A673 (cell line): ENCODE data around the gene KCNQ2. TPM values are rescaled to one million over a fixed set of nuclear protein-coding genes. Genes with fewer than 3 reads are reported as not detected.

Experiments
- BruUV-seq: library from RNA; stranded (reverse); fragments of 400-500 nt; replicated peaks from 2 replicates; lab custom pipeline; 2021; lab: Mats Ljungman, UMichigan
- CTCF ChIA-PET: fragments of 300-600 bp; sonication (Branson Sonifier 250); formaldehyde crosslinking; loops from one replicate; lab custom pipeline; 2022; ENCODE audit warnings: antibody characterized with exemption; lab: Charles Lee
- POLR2A ChIA-PET: fragments of 300-600 bp; sonication (Branson Sonifier 250); formaldehyde crosslinking; loops from one replicate; lab custom pipeline; 2022; ENCODE audit warnings: antibody characterized with exemption; ENCODE audit not compliant: low non-redundant PET; lab: Charles Lee
- DNase-seq: peaks from one replicate; pipeline ENCODE4 v3.0.0-alpha.2; 2015; ENCODE audit warnings: low spot score
- H3K27ac ChIP-seq: fragments of 200-600 bp; sonication (generic); 2 replicates; pipeline ENCODE4 v1.5.1; 2016; ENCODE audit warnings: mixed run types, low read depth, mild to moderate bottlenecking, mixed read lengths, antibody characterized with exemption, low read length; ENCODE audit not compliant: poor library complexity, severe bottlenecking
- H3K27me3 ChIP-seq: fragments of 200-600 bp; sonication (generic); replicated peaks from 2 replicates; pipeline ENCODE4 v1.6.1; 2017; ENCODE audit warnings: mixed run types, low read depth, mild to moderate bottlenecking, mixed read lengths, antibody characterized with exemption, low read length; ENCODE audit not compliant: insufficient read depth, poor library complexity
- H3K36me3 ChIP-seq: fragments of 200-600 bp; sonication (generic); 2 replicates; pipeline ENCODE4 v1.6.1; 2016; ENCODE audit warnings: mixed run types, mild to moderate bottlenecking, mixed read lengths, antibody characterized with exemption, low read length; ENCODE audit not compliant: insufficient read depth, poor library complexity, severe bottlenecking
- H3K4me1 ChIP-seq: fragments of 200-600 bp; sonication (generic); 2 replicates; pipeline ENCODE4 v1.6.1; 2017; ENCODE audit warnings: mixed run types, mild to moderate bottlenecking, mixed read lengths, antibody characterized with exemption, low read length; ENCODE audit not compliant: insufficient read depth, poor library complexity, severe bottlenecking
- H3K4me3 ChIP-seq: fragments of 200-600 bp; sonication (generic); 2 replicates; pipeline ENCODE4 v1.5.1; 2016; ENCODE audit warnings: low read depth, mixed run types, mild to moderate bottlenecking, mixed read lengths, low read length; ENCODE audit not compliant: poor library complexity, severe bottlenecking
- H3K9me3 ChIP-seq: fragments of 200-600 bp; sonication (generic); 2 replicates; pipeline ENCODE4 v1.6.1; 2016; ENCODE audit warnings: mixed run types, low read depth, mild to moderate bottlenecking, mixed read lengths, antibody characterized with exemption, low read length; ENCODE audit not compliant: poor library complexity, severe bottlenecking
- CTCF ChIP-seq: fragments of 300-800, 200-600 bp; sonication (generic); conservative IDR thresholded peaks from 2 replicates; pipeline ENCODE4 v1.5.1; 2017; ENCODE audit warnings: low read depth, mild to moderate bottlenecking, antibody characterized with exemption, low read length, moderate library complexity, mixed read lengths
- EZH2 ChIP-seq: fragments of 200-600 bp; sonication (generic); IDR thresholded peaks from 2 replicates; pipeline ENCODE4 v1.6.1; 2017; ENCODE audit warnings: borderline replicate concordance, low read depth, mild to moderate bottlenecking, mixed read lengths, antibody characterized with exemption, low read length; ENCODE audit not compliant: poor library complexity, severe bottlenecking
- intact Hi-C: fragments of 100-400 bp; cut with micrococcal nuclease; formaldehyde crosslinking; loops from one replicate; pipeline ENCODE4 v1.10.0; 2022; ENCODE audit not compliant: unreplicated experiment
- total RNA-seq: library from RNA; stranded (reverse); gene quantifications from 2 replicates; pipeline ENCODE4 v1.2.3, GENCODE V29; 2021

KCNQ2 gene
- total RNA-seq, 1 experiment from 2014 or later = 6.6 TPM

- Histone ChIP-seq H3K4me1 (peaks cover 6% of the 10 kb centered on the region), H3K4me3 (peak within 1 kb of the TSS; percentile 67), H3K27ac (peak within 1 kb of the TSS; percentile 77), H3K27me3 (no peaks in the 10 kb centered on the region), H3K36me3 (peaks cover 23% of the 10 kb centered on the region), H3K9me3 (peaks cover 8% of the 10 kb centered on the region)
- peak; percentile 84 for DNase-seq
- no TSS peak for BruUV-seq
- ChIA-PET POLR2A (interaction anchor here (0.6 to 1.0 kb wide), 3 partner anchors 8 to 906 kb away, joined by 3 to 5 read pairs (median 4); partner anchors contain the start of gene STMN3), CTCF (interaction anchor here (0.6 kb wide), 2 partner anchors 12 to 464 kb away, joined by 4 to 6 read pairs; no protein-coding TSS in a partner anchor)
- intact Hi-C loops = no loop called here
- TF ChIP-seq EZH2 = no peak
- no peak for TF ChIP-seq CTCF
Measured at GRCh38 chr20:63520504-63520933, 48.1 kb upstream of the KCNQ2 start, which contains the start of gene PPDPF. Gene PPDPF, plus strand, starts transcription at chr20:63520765. Its CDS starts 544 bp downstream, at chr20:63521309.

- Histone ChIP-seq H3K27me3 (no peaks in the 10 kb centered on the region), H3K4me3 (peak overlapping the region; percentile 67), H3K9me3 (peaks cover 8% of the 10 kb centered on the region), H3K27ac (peak overlapping the region; percentile 77), H3K4me1 (peaks cover 6% of the 10 kb centered on the region), H3K36me3 (peaks cover 23% of the 10 kb centered on the region)
- DNase-seq = peak; percentile 68
- ChIA-PET POLR2A (interaction anchor here (0.6 to 1.0 kb wide), 2 partner anchors 9 to 134 kb away, joined by 4 to 5 read pairs; partner anchors contain the start of gene STMN3), CTCF (interaction anchor here (0.6 kb wide), 2 partner anchors 11 to 464 kb away, joined by 4 to 6 read pairs; no protein-coding TSS in a partner anchor)
- no TSS peak for BruUV-seq
- peak; percentile 30; the same call in 1 of the 2 replicates for TF ChIP-seq CTCF
- TF ChIP-seq EZH2 = no peak
- intact Hi-C loops = no loop called here
Measured at GRCh38 chr20:63519668-63520503, 47.4 kb upstream of the KCNQ2 start.

GRCh38 chr20:63518946-63519667 is 46.7 kb upstream of the KCNQ2 start:
- TF ChIP-seq EZH2 (no peak), CTCF (no peak)
- POLR2A ChIA-PET = no interaction called here

More at GRCh38 chr20:63518946-63519667, 46.7 kb upstream of the KCNQ2 start:
- Histone ChIP-seq H3K27me3 (no peaks in the 10 kb centered on the region), H3K4me3 (peak overlapping the region; percentile 67), H3K4me1 (peaks cover 6% of the 10 kb centered on the region), H3K36me3 (peaks cover 23% of the 10 kb centered on the region), H3K9me3 (peaks cover 8% of the 10 kb centered on the region), H3K27ac (no peak overlapping the region)
- CTCF ChIA-PET = no interaction called here
- BruUV-seq = no TSS peak
- intact Hi-C loops = no loop called here
- no peak for DNase-seq
